MCF 10A (cell line): ENCODE data around the gene LRP1. TPM values are rescaled to one million over a fixed set of nuclear protein-coding genes. Genes with fewer than 3 reads are reported as not detected.

ENCODE experiments used
- BruUV-seq: library from RNA; stranded (reverse); fragments of 400-500 nt; replicated peaks from 2 replicates; lab custom pipeline; 2021; lab: Mats Ljungman, UMichigan
- CTCF ChIA-PET: fragments of 300-600 bp; sonication (Branson Sonifier 250); formaldehyde crosslinking; extraction: SDS; loops from one replicate; lab custom pipeline; 2021; ENCODE audit warnings: antibody characterized with exemption, inconsistent platforms; lab: Yijun Ruan, JAX
- POLR2A ChIA-PET: fragments of 300-600, 350-650 bp; sonication (Branson Sonifier 250); formaldehyde crosslinking; extraction: SDS; loops from one replicate; lab custom pipeline; 2020; ENCODE audit warnings: antibody characterized with exemption, inconsistent platforms; lab: Yijun Ruan, JAX
- DNase-seq: peaks from one replicate; pipeline ENCODE4 v3.0.0-alpha.2; 2018; ENCODE audit not compliant: unreplicated experiment
- H3K27ac Mint-ChIP-seq: one replicate; pipeline ENCODE4 v1.8.0; 2022; ENCODE audit warnings: mild to moderate bottlenecking, low read depth, mixed read lengths; ENCODE audit not compliant: unreplicated experiment
- H3K27me3 Mint-ChIP-seq: one replicate; pipeline ENCODE4 v1.8.0; 2022; ENCODE audit warnings: mixed read lengths; ENCODE audit not compliant: insufficient read depth, unreplicated experiment
- H3K36me3 Mint-ChIP-seq: one replicate; pipeline ENCODE4 v1.8.0; 2022; ENCODE audit warnings: mild to moderate bottlenecking, moderate library complexity, mixed read lengths; ENCODE audit not compliant: insufficient read depth, unreplicated experiment
- H3K4me1 Mint-ChIP-seq: one replicate; pipeline ENCODE4 v1.8.0; 2022; ENCODE audit warnings: mixed read lengths; ENCODE audit not compliant: insufficient read depth, unreplicated experiment
- H3K4me3 Mint-ChIP-seq: one replicate; pipeline ENCODE4 v1.8.0; 2022; ENCODE audit warnings: mild to moderate bottlenecking, moderate library complexity, mixed read lengths; ENCODE audit not compliant: unreplicated experiment
- H3K9me3 Mint-ChIP-seq: one replicate; pipeline ENCODE4 v1.8.0; 2022; ENCODE audit warnings: mixed read lengths; ENCODE audit not compliant: unreplicated experiment
- intact Hi-C: fragments of 100-400 bp; cut with micrococcal nuclease; formaldehyde crosslinking; loops from 2 replicates; pipeline ENCODE4 v1.14.1; 2022
- total RNA-seq: library from RNA; stranded (reverse); gene quantifications from 2 replicates; pipeline ENCODE4 v1.2.3, GENCODE V29; 2022
- TF ChIP-seq, protein P1 (sequence below): fragments of 200-600 bp; IDR thresholded peaks from one replicate; pipeline ENCODE4 v1.8.0; 2022; ENCODE audit warnings: antibody characterized with exemption, mild to moderate bottlenecking; ENCODE audit not compliant: unreplicated experiment

The LRP1 gene
- total RNA-seq, 1 experiment from 2014 or later: 18.9 TPM

DNA sequence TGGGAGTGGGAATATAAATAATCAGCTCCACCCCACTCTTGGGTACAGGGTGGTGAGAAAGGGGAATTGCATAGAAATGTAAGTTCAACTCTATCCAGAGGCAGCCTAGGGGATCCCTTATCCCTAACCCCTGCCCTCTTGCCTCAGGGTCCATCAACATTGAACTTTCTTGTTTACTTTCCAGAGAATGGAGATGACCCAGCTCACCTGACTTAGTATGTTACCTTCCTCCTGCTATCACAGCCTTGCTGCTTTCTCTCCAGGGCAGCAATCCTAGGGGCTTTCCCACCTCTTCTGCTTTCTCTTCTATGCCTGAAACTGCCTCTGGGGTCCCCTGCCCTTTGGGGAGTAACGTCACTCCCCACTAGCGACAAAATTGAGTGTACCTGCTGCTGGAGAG lies 2.7 kb downstream of the LRP1 start:
- no TSS peak for BruUV-seq
- Mint-ChIP-seq H3K27me3 (no peaks in the 10 kb centered on the region), H3K4me1 (peaks cover 47% of the 10 kb centered on the region), H3K4me3 (peak overlapping the region; percentile 22), H3K9me3 (no peaks in the 10 kb centered on the region), H3K27ac (no peak overlapping the region), H3K36me3 (peaks cover 5% of the 10 kb centered on the region)
- ChIA-PET CTCF (interaction anchor here (0.6 to 19.4 kb wide), 3 partner anchors 47 to 472 kb away, joined by 3 to 530 read pairs (median 4); no protein-coding TSS in a partner anchor), POLR2A (interaction anchor here (1.1 to 5.4 kb wide), 6 partner anchors 18 to 45 kb away, joined by 3 to 36 read pairs (median 6); no protein-coding TSS in a partner anchor)
- TF ChIP-seq, protein P1, sequence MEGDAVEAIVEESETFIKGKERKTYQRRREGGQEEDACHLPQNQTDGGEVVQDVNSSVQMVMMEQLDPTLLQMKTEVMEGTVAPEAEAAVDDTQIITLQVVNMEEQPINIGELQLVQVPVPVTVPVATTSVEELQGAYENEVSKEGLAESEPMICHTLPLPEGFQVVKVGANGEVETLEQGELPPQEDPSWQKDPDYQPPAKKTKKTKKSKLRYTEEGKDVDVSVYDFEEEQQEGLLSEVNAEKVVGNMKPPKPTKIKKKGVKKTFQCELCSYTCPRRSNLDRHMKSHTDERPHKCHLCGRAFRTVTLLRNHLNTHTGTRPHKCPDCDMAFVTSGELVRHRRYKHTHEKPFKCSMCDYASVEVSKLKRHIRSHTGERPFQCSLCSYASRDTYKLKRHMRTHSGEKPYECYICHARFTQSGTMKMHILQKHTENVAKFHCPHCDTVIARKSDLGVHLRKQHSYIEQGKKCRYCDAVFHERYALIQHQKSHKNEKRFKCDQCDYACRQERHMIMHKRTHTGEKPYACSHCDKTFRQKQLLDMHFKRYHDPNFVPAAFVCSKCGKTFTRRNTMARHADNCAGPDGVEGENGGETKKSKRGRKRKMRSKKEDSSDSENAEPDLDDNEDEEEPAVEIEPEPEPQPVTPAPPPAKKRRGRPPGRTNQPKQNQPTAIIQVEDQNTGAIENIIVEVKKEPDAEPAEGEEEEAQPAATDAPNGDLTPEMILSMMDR: no peak
- DNase-seq: no peak
- intact Hi-C loops: no loop called here

DNA sequence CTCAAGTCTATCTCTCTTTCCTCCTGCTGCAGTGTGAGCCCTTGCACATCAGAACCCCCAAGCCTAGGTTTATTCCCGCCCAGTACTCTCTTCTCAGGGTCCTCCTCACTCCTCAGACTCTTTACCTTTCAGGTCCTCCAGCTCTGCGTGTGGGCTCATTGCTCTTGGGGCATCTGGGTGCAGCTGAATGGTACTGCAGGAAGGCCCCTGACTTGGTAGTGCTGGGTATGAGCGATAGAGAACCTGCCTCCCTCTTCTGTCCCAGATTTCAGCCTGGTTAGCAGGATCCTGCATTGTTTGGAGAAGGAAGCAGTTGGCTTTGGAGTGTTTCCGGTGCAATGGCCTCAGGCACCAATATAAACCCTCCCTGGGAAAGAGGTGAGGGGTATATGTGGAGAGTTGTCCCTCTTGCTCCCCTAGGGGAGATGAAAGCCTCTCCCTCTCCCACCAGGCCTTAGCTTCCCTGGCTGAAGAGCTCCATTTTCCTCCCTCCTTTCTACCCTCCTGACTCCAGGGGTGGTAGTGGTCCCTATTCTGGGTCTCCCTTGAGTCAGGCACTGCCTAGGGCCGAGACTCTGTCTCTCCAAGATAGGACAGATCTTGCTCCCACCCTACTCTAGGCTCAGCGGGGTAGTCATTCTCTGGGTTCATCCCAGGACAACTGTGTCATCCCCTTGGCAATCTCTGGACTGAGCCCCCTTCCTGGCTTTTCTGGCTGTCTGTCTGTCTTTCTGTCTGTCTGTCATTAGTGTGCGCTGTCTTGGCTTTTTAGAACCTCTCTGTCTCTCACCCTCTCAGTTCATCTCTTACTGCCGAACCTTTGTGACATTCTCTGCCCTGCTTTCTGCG lies 3.8 kb downstream of the LRP1 start:
- Mint-ChIP-seq H3K4me1 (peaks cover 40% of the 10 kb centered on the region), H3K4me3 (no peak overlapping the region), H3K9me3 (no peaks in the 10 kb centered on the region), H3K27me3 (no peaks in the 10 kb centered on the region), H3K27ac (peak overlapping the region; percentile 16), H3K36me3 (peaks cover 5% of the 10 kb centered on the region)
- BruUV-seq: no TSS peak
- TF ChIP-seq, protein P1: no peak
- POLR2A ChIA-PET: interaction anchor here (0.6 to 2.3 kb wide), 5 partner anchors 18 to 35 kb away, joined by 3 to 12 read pairs (median 4); no protein-coding TSS in a partner anchor
- intact Hi-C loops: no loop called here
- no peak for DNase-seq
- CTCF ChIA-PET: interaction anchor here (0.6 to 19.4 kb wide), 4 partner anchors 10 to 489 kb away, joined by 3 to 530 read pairs (median 4); no protein-coding TSS in a partner anchor

DNA sequence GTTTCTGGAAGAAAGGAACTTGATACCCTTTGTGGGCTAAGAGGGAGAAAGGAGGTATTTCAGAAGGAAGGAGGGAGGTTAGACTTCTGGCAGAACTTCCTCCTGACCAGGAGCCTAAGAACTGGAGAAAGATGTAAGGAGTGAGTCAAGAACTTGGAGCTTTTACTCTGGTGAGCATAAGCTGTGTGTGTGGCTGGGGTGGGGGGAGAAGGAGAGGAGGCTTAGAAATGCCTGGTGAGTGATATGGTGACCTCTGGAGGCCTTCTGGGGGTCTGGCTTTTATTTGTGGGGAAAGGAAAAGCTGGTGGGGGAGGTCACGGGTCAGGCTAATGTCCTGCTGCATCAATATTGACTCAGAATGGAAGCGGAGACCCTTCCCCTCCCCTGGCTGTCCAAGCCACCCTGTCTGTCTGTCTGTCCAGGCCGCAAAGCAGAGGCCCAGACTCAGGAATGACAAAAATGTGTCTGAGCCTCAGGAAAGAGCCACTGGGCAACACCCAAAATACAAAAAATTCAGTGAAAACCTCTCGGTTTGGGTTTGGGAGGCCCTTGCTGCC lies 4.8 kb downstream of the LRP1 start:
- no peak for DNase-seq
- ChIA-PET CTCF (interaction anchor here (0.6 to 19.4 kb wide), 4 partner anchors 11 to 81 kb away, joined by 4 to 530 read pairs (median 4); no protein-coding TSS in a partner anchor), POLR2A (interaction anchor here (0.7 to 1.4 kb wide), 2 partner anchors 17 to 23 kb away, joined by 3 to 5 read pairs; no protein-coding TSS in a partner anchor)
- no peak overlapping the region for H3K4me3 Mint-ChIP-seq
- intact Hi-C loops: no loop called here
- H3K36me3 Mint-ChIP-seq: peaks cover 5% of the 10 kb centered on the region
- H3K9me3 Mint-ChIP-seq: no peaks in the 10 kb centered on the region
- TF ChIP-seq, protein P1: no peak
- peak overlapping the region; percentile 71 for H3K27ac Mint-ChIP-seq
- no peaks in the 10 kb centered on the region for H3K27me3 Mint-ChIP-seq
- H3K4me1 Mint-ChIP-seq: peaks cover 38% of the 10 kb centered on the region
- no TSS peak for BruUV-seq

DNA sequence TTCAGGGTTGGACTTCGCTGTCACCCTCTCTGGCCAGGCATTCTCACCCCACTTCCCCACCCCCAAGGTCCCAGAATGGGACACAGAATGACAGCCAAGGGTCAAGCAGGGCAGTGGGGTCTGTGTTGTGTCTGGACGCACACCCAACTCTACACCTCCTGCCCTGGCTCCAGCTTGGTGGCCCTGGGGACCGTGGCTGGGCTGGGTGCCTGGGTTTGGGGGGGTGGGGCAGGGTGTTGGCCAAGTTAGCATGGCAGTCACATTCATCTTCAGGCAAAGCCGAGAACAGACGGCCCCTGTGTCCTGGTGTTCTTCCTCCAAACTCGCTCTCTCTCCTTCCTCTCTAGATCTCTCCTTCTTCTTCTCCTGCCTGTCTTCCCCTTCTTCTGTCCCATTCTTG lies 5.6 kb downstream of the LRP1 start:
- POLR2A ChIA-PET: no interaction called here
- Mint-ChIP-seq H3K27ac (peak overlapping the region; percentile 71), H3K4me1 (peaks cover 43% of the 10 kb centered on the region), H3K4me3 (no peak overlapping the region), H3K9me3 (no peaks in the 10 kb centered on the region), H3K27me3 (no peaks in the 10 kb centered on the region), H3K36me3 (peaks cover 5% of the 10 kb centered on the region)
- CTCF ChIA-PET: interaction anchor here (19.4 kb wide), 1 partner anchor 44 kb away, joined by 530 read pairs; no protein-coding TSS in a partner anchor
- BruUV-seq: no TSS peak
- intact Hi-C loops: no loop called here
- TF ChIP-seq, protein P1: no peak
- no peak for DNase-seq
